ENCODE measurements around the gene CDK2AP2. TPM values are rescaled to one million over a fixed set of nuclear protein-coding genes. Genes with fewer than 3 reads are reported as not detected.

The CDK2AP2 gene
- total RNA-seq, 4 donors from 2014 or later: 32.0 to 55.2 (median 38.1) TPM

- peaks cover 4 to 28% (median 8%) of the 10 kb centered on the region in 3 donors for H3K36me3 ChIP-seq
- peak; percentile 57 for DNase-seq
- H3K27me3 ChIP-seq: peaks cover 0 to 42% (median 0%) of the 10 kb centered on the region in 4 donors
- H3K27ac ChIP-seq: peak overlapping the region; percentile 96 to 99 (median 98)
- no peaks in the 10 kb centered on the region for H3K9me3 ChIP-seq
- TF ChIP-seq CTCF (IDR thresholded peaks at IDR 0.05) (peak; percentile 97 to 99 (median 99)), POLR2A (IDR thresholded peaks at IDR 0.05) (peak in 3 of 4 donors; percentile 29 to 63 (median 51))
- WGBS, 2 donors: 0 to 20% methylated on average over 1 to 7 of the region's 17 CpGs
- intact Hi-C loops (cut with DNase I): no loop called here
- H3K4me1 ChIP-seq: peaks cover 32 to 57% (median 47%) of the 10 kb centered on the region in 3 donors
- H3K4me3 ChIP-seq: peak overlapping the region; percentile 64 to 90 (median 68)
Observed at GRCh38 chr11:67505605-67506396, 2.2 kb downstream of the CDK2AP2 start.

GRCh38 chr11:67504950-67505581, 2.9 kb downstream of the CDK2AP2 start, which contains the start of gene PITPNM1:
Gene PITPNM1, minus strand, starts transcription at chr11:67505363. Its CDS starts 1,183 bp downstream, at chr11:67504180.
- peak within 1 kb of the TSS; percentile 96 to 99 (median 98) for H3K27ac ChIP-seq
- DNase-seq: no peak
- peaks cover 32 to 57% (median 47%) of the 10 kb centered on the region in 3 donors for H3K4me1 ChIP-seq
- H3K27me3 ChIP-seq: peaks cover 0 to 38% (median 0%) of the 10 kb centered on the region in 4 donors
- 0% methylated on average over 2 to 7 of the region's 58 CpGs for WGBS, 2 donors
- H3K4me3 ChIP-seq: peak within 1 kb of the TSS; percentile 64 to 90 (median 68)
- TF ChIP-seq POLR2A (IDR thresholded peaks at IDR 0.05) (peak in 3 of 4 donors; percentile 28 to 83 (median 55)), CTCF (IDR thresholded peaks at IDR 0.05) (no peak)
- intact Hi-C loops (cut with DNase I): loop anchor here (5.0 kb wide), 1 partner anchor 103 kb away; the partner anchor contains the start of genes PPP1CA and TBC1D10C
- no peaks in the 10 kb centered on the region for H3K9me3 ChIP-seq
- peaks cover 4 to 34% (median 8%) of the 10 kb centered on the region in 3 donors for H3K36me3 ChIP-seq

- Histone ChIP-seq H3K27me3 (peaks cover 0 to 38% (median 0%) of the 10 kb centered on the region in 4 donors), H3K36me3 (peaks cover 4 to 42% (median 8%) of the 10 kb centered on the region in 3 donors), H3K4me1 (peaks cover 32 to 56% (median 47%) of the 10 kb centered on the region in 3 donors), H3K27ac (peak overlapping the region; percentile 96 to 99 (median 98)), H3K4me3 (peak overlapping the region; percentile 64 to 90 (median 68)), H3K9me3 (no peaks in the 10 kb centered on the region)
- WGBS, 2 donors: 0 to 4% methylated on average over 9 to 10 of the region's 101 CpGs
- intact Hi-C loops (cut with DNase I): loop anchor here (5.0 kb wide), 1 partner anchor 102 kb away; the partner anchor contains the start of genes PPP1CA and TBC1D10C
- no peak for TF ChIP-seq POLR2A (IDR thresholded peaks at IDR 0.05)
- TF ChIP-seq CTCF (IDR thresholded peaks at IDR 0.05): no peak
- no peak for DNase-seq
Observed at GRCh38 chr11:67504005-67504949, 3.7 kb downstream of the CDK2AP2 start.

GRCh38 chr11:67503119-67504004, 4.6 kb downstream of the CDK2AP2 start:
- no peak for DNase-seq
- WGBS, 2 donors: 67 to 78% methylated on average over 9 to 15 of the region's 19 CpGs
- H3K4me3 ChIP-seq: peak overlapping the region; percentile 64 to 90 (median 68)
- H3K27me3 ChIP-seq: peaks cover 0 to 38% (median 0%) of the 10 kb centered on the region in 4 donors
- TF ChIP-seq CTCF (IDR thresholded peaks at IDR 0.05) (no peak), POLR2A (IDR thresholded peaks at IDR 0.05) (no peak)
- intact Hi-C loops (cut with DNase I): loop anchor here (5.0 kb wide), 1 partner anchor 101 kb away; the partner anchor contains the start of genes PPP1CA and TBC1D10C
- H3K4me1 ChIP-seq: peaks cover 28 to 50% (median 41%) of the 10 kb centered on the region in 3 donors
- H3K27ac ChIP-seq: peak overlapping the region in 1 of 4 donors; percentile 96
- peaks cover 4 to 51% (median 8%) of the 10 kb centered on the region in 3 donors for H3K36me3 ChIP-seq
- H3K9me3 ChIP-seq: no peaks in the 10 kb centered on the region

All from esophagus squamous epithelium (tissue), 5 donors.